Activated CD4-positive, alpha-beta T cell treated with anti-CD3 and anti-CD28 coated beads, Interleukin-2, amount 10 ng/mL, durations not matched to agents 24 days and 14 days (primary cell): ENCODE measurements around the gene SCMH1. TPM values are rescaled to one million over a fixed set of nuclear protein-coding genes. Genes with fewer than 3 reads are reported as not detected.

Source experiments
- DNase-seq: peaks from one replicate; pipeline ENCODE4 v3.0.0; 2022
- H3K27ac Mint-ChIP-seq: one replicate; pipeline ENCODE4 v1.8.0; 2022; ENCODE audit warnings: mild to moderate bottlenecking, mixed read lengths
- H3K27me3 Mint-ChIP-seq: one replicate; pipeline ENCODE4 v1.8.0; 2022; ENCODE audit warnings: mixed read lengths
- H3K36me3 Mint-ChIP-seq: one replicate; pipeline ENCODE4 v1.8.0; 2022; ENCODE audit warnings: low read depth, mild to moderate bottlenecking, mixed read lengths
- H3K4me1 Mint-ChIP-seq: one replicate; pipeline ENCODE4 v1.8.0; 2021; ENCODE audit warnings: mixed read lengths
- H3K4me3 Mint-ChIP-seq: one replicate; pipeline ENCODE4 v1.8.0; 2022; ENCODE audit warnings: mild to moderate bottlenecking, moderate library complexity, mixed read lengths
- H3K9me3 Mint-ChIP-seq: one replicate; pipeline ENCODE4 v1.8.0; 2021; ENCODE audit warnings: mixed read lengths
- intact Hi-C: fragments of 100-400 bp; cut with micrococcal nuclease; formaldehyde crosslinking; loops from one replicate; pipeline ENCODE4 v1.15.1; 2023
- total RNA-seq: library from RNA; stranded (reverse); gene quantifications from 2 replicates; pipeline ENCODE4 v1.2.3, GENCODE V29; 2022

Gene SCMH1
- total RNA-seq, 1 donor from 2014 or later, result 23.3 TPM

- no peak overlapping the region for H3K27ac Mint-ChIP-seq
- intact Hi-C loops, result no loop called here
- H3K36me3 Mint-ChIP-seq, result peaks cover 2% of the 10 kb centered on the region
- no peak for DNase-seq
- no peak overlapping the region for H3K4me3 Mint-ChIP-seq
- H3K4me1 Mint-ChIP-seq, result peaks cover 3% of the 10 kb centered on the region
- H3K27me3 Mint-ChIP-seq, result no peaks in the 10 kb centered on the region
- H3K9me3 Mint-ChIP-seq, result no peaks in the 10 kb centered on the region
Measured at GRCh38 chr1:41101950-41102607, 140.0 kb downstream of the SCMH1 start.

- Mint-ChIP-seq H3K27ac (no peak overlapping the region), H3K9me3 (no peaks in the 10 kb centered on the region), H3K27me3 (no peaks in the 10 kb centered on the region), H3K36me3 (peaks cover 2% of the 10 kb centered on the region), H3K4me3 (no peak overlapping the region), H3K4me1 (peaks cover 3% of the 10 kb centered on the region)
- intact Hi-C loops, result no loop called here
- DNase-seq, result no peak
Measured at GRCh38 chr1:41101076-41101475, 141.0 kb downstream of the SCMH1 start.

- H3K4me1 Mint-ChIP-seq, result peaks cover 3% of the 10 kb centered on the region
- H3K27me3 Mint-ChIP-seq, result no peaks in the 10 kb centered on the region
- no peak for DNase-seq
- peaks cover 2% of the 10 kb centered on the region for H3K36me3 Mint-ChIP-seq
- intact Hi-C loops, result no loop called here
- H3K9me3 Mint-ChIP-seq, result no peaks in the 10 kb centered on the region
- H3K4me3 Mint-ChIP-seq, result no peak overlapping the region
- H3K27ac Mint-ChIP-seq, result no peak overlapping the region
Measured at GRCh38 chr1:41100170-41100569, 141.9 kb downstream of the SCMH1 start.

GRCh38 chr1:41098730-41099460 lies 143.2 kb downstream of the SCMH1 start:
- Mint-ChIP-seq H3K4me3 (no peak overlapping the region), H3K9me3 (no peaks in the 10 kb centered on the region), H3K4me1 (peaks cover 3% of the 10 kb centered on the region), H3K27me3 (no peaks in the 10 kb centered on the region), H3K27ac (no peak overlapping the region), H3K36me3 (peaks cover 2% of the 10 kb centered on the region)
- intact Hi-C loops, result no loop called here
- DNase-seq, result no peak

DNA sequence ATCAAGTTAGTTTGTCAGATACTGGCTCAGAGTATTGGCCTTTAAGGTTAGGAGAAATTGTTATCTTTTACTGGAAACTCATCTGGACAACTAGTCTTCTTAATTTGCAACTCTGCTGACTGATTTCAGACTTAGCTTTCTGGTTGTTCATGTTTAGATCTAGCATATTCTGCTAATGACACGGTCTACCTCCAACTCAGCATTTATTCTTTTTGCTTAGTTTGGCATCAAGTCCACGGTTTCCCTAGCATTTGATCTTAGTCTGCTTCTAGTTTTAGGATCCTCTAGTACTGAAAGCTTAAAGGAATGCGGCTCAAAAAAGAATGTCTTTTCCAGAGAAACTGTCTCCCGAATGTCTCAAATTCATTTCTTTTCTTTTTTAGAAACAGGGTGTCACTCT lies 145.0 kb downstream of the SCMH1 start:
- intact Hi-C loops, result no loop called here
- no peak overlapping the region for H3K4me3 Mint-ChIP-seq
- no peak overlapping the region for H3K27ac Mint-ChIP-seq
- no peaks in the 10 kb centered on the region for H3K36me3 Mint-ChIP-seq
- no peak for DNase-seq
- H3K27me3 Mint-ChIP-seq, result no peaks in the 10 kb centered on the region
- peaks cover 3% of the 10 kb centered on the region for H3K4me1 Mint-ChIP-seq
- H3K9me3 Mint-ChIP-seq, result no peaks in the 10 kb centered on the region

GRCh38 chr1:41093826-41094225 lies 148.3 kb downstream of the SCMH1 start:
- Mint-ChIP-seq H3K27ac (no peak overlapping the region), H3K27me3 (no peaks in the 10 kb centered on the region), H3K36me3 (no peaks in the 10 kb centered on the region), H3K9me3 (no peaks in the 10 kb centered on the region), H3K4me1 (no peaks in the 10 kb centered on the region), H3K4me3 (no peak overlapping the region)
- intact Hi-C loops, result no loop called here
- no peak for DNase-seq

- H3K27me3 Mint-ChIP-seq, result no peaks in the 10 kb centered on the region
- no peak for DNase-seq
- no peaks in the 10 kb centered on the region for H3K9me3 Mint-ChIP-seq
- H3K4me3 Mint-ChIP-seq, result no peak overlapping the region
- no peaks in the 10 kb centered on the region for H3K36me3 Mint-ChIP-seq
- intact Hi-C loops, result no loop called here
- H3K4me1 Mint-ChIP-seq, result no peaks in the 10 kb centered on the region
- no peak overlapping the region for H3K27ac Mint-ChIP-seq
Measured at GRCh38 chr1:41086921-41087320, 155.2 kb downstream of the SCMH1 start.

GRCh38 chr1:41078616-41079015 lies 163.5 kb downstream of the SCMH1 start:
- Mint-ChIP-seq H3K27ac (no peak overlapping the region), H3K27me3 (no peaks in the 10 kb centered on the region), H3K36me3 (no peaks in the 10 kb centered on the region), H3K4me1 (no peaks in the 10 kb centered on the region), H3K9me3 (no peaks in the 10 kb centered on the region), H3K4me3 (no peak overlapping the region)
- DNase-seq, result no peak
- intact Hi-C loops, result no loop called here

DNA sequence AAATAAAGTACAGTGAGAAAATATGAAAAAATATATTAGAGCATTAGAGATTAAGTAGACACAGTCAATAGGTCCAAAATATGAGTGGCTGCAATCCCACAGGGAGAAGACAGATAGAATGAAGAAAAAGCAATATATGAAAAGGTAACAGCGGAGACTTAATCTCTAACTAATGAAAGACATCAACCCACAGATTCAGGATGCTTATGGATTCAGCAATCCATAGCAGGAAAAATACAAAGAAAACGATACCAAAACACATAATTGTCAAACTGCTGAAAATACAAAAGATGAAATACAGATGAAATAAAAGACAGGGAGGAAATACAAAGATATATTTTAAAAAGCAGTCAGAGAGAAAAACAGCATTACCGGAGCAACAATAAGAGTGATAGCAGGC lies 163.9 kb downstream of the SCMH1 start:
- no peaks in the 10 kb centered on the region for H3K4me1 Mint-ChIP-seq
- H3K9me3 Mint-ChIP-seq, result no peaks in the 10 kb centered on the region
- H3K27ac Mint-ChIP-seq, result no peak overlapping the region
- no peaks in the 10 kb centered on the region for H3K27me3 Mint-ChIP-seq
- no peak overlapping the region for H3K4me3 Mint-ChIP-seq
- intact Hi-C loops, result no loop called here
- no peak for DNase-seq
- no peaks in the 10 kb centered on the region for H3K36me3 Mint-ChIP-seq

DNA sequence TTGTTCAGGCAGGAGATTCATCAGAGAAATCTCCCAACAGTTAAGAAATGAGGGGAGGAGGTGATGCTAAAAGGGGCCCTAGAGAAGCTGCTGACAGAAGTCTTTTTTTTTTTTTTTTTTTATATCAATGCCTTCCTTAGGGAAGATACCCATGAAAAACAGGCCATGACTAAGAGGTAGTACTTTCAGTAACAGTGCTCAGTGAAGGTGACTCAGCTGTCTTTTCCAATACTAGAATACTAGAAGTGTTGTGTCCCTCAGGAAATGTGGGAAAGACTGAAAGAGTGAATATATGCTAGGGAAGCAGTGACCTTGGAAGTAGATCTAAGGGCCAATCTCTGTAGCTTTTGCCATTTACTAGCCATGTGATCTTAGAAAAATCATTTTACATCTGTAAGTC lies 168.1 kb downstream of the SCMH1 start:
- Mint-ChIP-seq H3K9me3 (no peaks in the 10 kb centered on the region), H3K4me3 (no peak overlapping the region), H3K4me1 (no peaks in the 10 kb centered on the region), H3K27ac (no peak overlapping the region), H3K27me3 (no peaks in the 10 kb centered on the region), H3K36me3 (no peaks in the 10 kb centered on the region)
- no peak for DNase-seq
- intact Hi-C loops, result no loop called here

DNA sequence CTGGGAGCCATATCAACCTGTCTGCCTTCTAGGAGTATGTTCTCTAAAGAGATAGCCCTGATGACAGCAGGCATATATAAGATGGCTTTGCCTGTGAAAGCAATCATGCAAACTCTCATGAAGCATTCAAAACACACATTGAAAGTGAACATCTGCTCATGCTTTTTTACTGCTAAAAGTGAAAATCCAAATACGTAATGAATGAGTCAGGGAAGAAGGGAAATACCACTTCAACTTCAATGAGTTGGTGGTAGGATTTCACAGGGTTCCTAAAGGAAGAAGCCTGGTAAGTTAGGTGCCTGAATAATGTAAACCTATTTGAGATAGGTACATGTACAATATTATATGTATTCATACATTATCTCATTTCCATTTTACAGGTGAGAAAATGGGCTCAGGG lies 170.1 kb downstream of the SCMH1 start:
- no peak for DNase-seq
- Mint-ChIP-seq H3K4me1 (no peaks in the 10 kb centered on the region), H3K27ac (no peak overlapping the region), H3K4me3 (no peak overlapping the region), H3K27me3 (no peaks in the 10 kb centered on the region), H3K9me3 (no peaks in the 10 kb centered on the region), H3K36me3 (peaks cover 3% of the 10 kb centered on the region)
- intact Hi-C loops, result no loop called here

DNA sequence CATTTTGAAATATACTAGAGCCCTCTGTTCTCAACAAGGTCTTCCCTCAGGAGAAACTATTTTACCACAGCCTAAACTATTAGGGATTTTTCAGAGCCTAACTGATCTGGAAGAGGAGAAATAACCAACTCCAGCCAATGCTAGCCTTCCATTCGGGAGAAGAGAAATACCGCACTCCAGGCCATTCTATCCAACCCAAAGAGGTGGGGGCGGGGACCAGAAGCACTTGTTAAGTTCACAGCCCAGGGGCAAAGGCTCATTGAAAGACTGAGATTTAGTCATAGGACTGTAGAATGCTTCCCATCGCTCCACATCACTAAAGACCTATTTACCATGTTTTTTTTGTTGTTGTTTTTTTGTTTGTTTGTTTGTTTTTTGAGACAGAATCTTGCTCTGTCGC lies 185.2 kb downstream of the SCMH1 start:
- Mint-ChIP-seq H3K4me3 (no peak overlapping the region), H3K9me3 (no peaks in the 10 kb centered on the region), H3K27ac (no peak overlapping the region), H3K4me1 (no peaks in the 10 kb centered on the region), H3K27me3 (no peaks in the 10 kb centered on the region), H3K36me3 (peaks cover 14% of the 10 kb centered on the region)
- intact Hi-C loops, result no loop called here
- DNase-seq, result no peak

DNA sequence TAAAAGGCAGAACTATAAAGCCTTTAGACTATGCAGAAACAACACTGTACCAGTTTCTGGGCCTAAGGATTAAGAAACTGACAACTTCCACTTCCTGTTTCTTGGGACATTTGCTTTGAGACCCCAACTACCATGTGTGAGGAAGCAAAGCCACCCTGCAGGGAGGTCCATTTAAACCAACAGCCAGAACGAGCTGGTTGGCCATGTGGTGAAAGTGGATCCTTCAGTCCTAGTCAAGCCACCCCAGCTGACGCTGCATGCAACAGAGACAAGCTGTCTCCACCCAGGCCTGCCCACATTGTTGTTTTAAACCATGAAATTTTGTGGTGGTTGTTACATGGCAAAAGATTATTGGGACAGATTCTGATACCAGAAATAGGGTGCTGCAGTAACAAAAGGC lies 188.8 kb downstream of the SCMH1 start:
- intact Hi-C loops, result no loop called here
- Mint-ChIP-seq H3K27me3 (no peaks in the 10 kb centered on the region), H3K9me3 (no peaks in the 10 kb centered on the region), H3K4me1 (no peaks in the 10 kb centered on the region), H3K4me3 (no peak overlapping the region), H3K27ac (no peak overlapping the region), H3K36me3 (peaks cover 4% of the 10 kb centered on the region)
- DNase-seq, result no peak

- peaks cover 16% of the 10 kb centered on the region for H3K36me3 Mint-ChIP-seq
- no peak overlapping the region for H3K27ac Mint-ChIP-seq
- no peak overlapping the region for H3K4me3 Mint-ChIP-seq
- DNase-seq, result no peak
- no peaks in the 10 kb centered on the region for H3K9me3 Mint-ChIP-seq
- intact Hi-C loops, result no loop called here
- H3K4me1 Mint-ChIP-seq, result no peaks in the 10 kb centered on the region
- H3K27me3 Mint-ChIP-seq, result no peaks in the 10 kb centered on the region
Measured at GRCh38 chr1:41051022-41051421, 191.1 kb downstream of the SCMH1 start.

GRCh38 chr1:41048540-41048939 lies 193.6 kb downstream of the SCMH1 start:
- Mint-ChIP-seq H3K9me3 (no peaks in the 10 kb centered on the region), H3K36me3 (peaks cover 23% of the 10 kb centered on the region), H3K4me3 (no peak overlapping the region), H3K4me1 (peaks cover 8% of the 10 kb centered on the region), H3K27ac (no peak overlapping the region), H3K27me3 (no peaks in the 10 kb centered on the region)
- no peak for DNase-seq
- intact Hi-C loops, result no loop called here
